GM10248 (cell line): ENCODE data around the gene LARP7.

Source experiments
- CTCF ChIA-PET: fragments of 300-600 bp; sonication (Branson Sonifier 250); formaldehyde crosslinking; extraction: SDS; loops from one replicate; lab custom pipeline; 2021; ENCODE audit warnings: antibody characterized with exemption; lab: Yijun Ruan, JAX
- POLR2A ChIA-PET: fragments of 350-650 bp; sonication (Branson Sonifier 250); formaldehyde crosslinking; extraction: SDS; loops from one replicate; lab custom pipeline; 2020; ENCODE audit warnings: antibody characterized with exemption; lab: Yijun Ruan, JAX
- DNase-seq: peaks from one replicate; pipeline ENCODE4 v3.0.0; 2012; ENCODE audit errors: extremely low spot score
- CTCF ChIP-seq: IDR thresholded peaks from 2 replicates; pipeline ENCODE4 v1.5.1; 2012; ENCODE audit warnings: mild to moderate bottlenecking, low read depth; ENCODE audit errors: extremely low read depth, missing control alignments, control extremely low read depth

LARP7 gene

GRCh38 chr4:112636688-112637551 lies at the start of gene LARP7, which contains the start of gene ZGRF1:
TSS of gene LARP7 (plus strand) at chr4:112637143. CDS start at chr4:112644670, 7,527 bp downstream.
TSS of gene ZGRF1 (minus strand) at chr4:112636909. CDS start at chr4:112633176, 3,733 bp downstream.
- DNase-seq = peak; percentile 91
- ChIA-PET POLR2A (no interaction called here), CTCF (interaction anchor here (0.7 to 1.5 kb wide), 11 partner anchors 9 to 718 kb away, joined by 3 to 9 read pairs (median 3); no protein-coding TSS in a partner anchor)
- peak; percentile 87 for TF ChIP-seq CTCF

DNA sequence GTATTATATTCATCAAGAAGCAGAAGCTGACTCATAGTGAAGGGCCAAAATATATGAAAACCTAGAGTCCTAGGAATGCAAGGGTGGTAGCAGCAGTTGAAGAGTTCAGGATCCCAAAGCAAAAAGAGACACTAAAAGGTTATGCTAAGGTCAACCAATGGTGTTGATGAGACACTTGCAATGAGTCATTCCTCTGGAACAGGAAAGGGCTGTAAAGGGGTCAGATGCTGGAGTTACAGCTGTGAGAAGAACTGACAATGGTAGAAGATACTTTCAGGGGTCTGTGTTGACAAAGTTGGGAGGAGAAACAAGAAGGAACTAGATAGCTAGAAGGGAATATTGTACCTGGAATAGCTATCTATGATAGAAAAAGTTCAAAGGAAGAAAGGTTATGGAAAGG lies 47.7 kb upstream of the LARP7 start:
- TF ChIP-seq CTCF = no peak
- no peak for DNase-seq
- ChIA-PET POLR2A (no interaction called here), CTCF (interaction anchor here (1.3 to 3.2 kb wide), 4 partner anchors 15 to 262 kb away, joined by 3 to 19 read pairs (median 6); no protein-coding TSS in a partner anchor)

DNA sequence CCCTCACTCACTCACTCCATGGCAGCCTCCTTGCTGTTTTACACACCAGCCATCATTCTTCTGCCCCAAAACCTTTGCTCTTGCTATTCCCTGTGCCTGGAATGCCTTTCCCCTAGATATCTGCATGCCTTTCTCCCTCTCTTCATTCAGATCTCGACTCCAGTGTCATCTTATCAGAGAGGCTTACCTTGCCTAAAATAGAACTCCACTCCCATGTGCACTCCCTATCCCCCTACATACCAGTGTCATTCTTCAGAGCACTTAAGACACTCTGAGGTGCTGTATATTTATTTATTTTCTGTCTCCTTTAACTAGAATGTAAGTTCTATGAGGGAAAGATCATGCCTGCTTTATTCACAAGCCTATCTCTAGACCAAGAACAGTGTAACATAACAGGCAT lies 45.4 kb upstream of the LARP7 start:
- POLR2A ChIA-PET = no interaction called here
- no peak for TF ChIP-seq CTCF
- CTCF ChIA-PET = interaction anchor here (1.4 to 3.2 kb wide), 2 partner anchors 13 to 67 kb away, joined by 3 to 19 read pairs; no protein-coding TSS in a partner anchor
- DNase-seq = no peak

DNA sequence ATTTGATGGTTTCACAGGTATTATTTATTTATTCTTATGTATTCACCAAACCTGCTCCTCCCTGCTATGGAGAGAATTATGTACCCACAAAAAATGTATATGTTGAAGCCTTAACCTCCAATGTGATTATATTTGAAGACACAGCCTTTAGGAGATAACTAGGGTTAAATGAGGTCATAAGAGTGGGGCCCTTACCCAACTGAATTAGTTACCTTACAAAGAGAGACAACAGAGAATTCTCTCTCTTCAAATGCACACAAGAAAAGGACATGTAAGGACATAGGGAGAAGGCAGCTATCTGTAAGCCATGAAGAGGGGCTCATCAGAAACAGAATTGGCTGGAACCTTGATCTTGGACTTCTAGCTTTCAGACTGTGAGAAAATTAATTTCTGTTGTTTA lies 44.2 kb upstream of the LARP7 start:
- no peak for TF ChIP-seq CTCF
- CTCF ChIA-PET = interaction anchor here (1.0 kb wide), 1 partner anchor 69 kb away, joined by 3 read pairs; no protein-coding TSS in a partner anchor
- DNase-seq = no peak
- POLR2A ChIA-PET = no interaction called here

- POLR2A ChIA-PET = interaction anchor here (0.5 kb wide), 1 partner anchor 10 kb away, joined by 3 read pairs; no protein-coding TSS in a partner anchor
These were observed 43.4 kb upstream of the LARP7 start for GRCh38 chr4:112593438-112594133.

More at GRCh38 chr4:112593438-112594133, 43.4 kb upstream of the LARP7 start:
- CTCF ChIA-PET = interaction anchor here (1.0 kb wide), 2 partner anchors 11 to 69 kb away, joined by 3 read pairs; no protein-coding TSS in a partner anchor
- no peak for TF ChIP-seq CTCF
- DNase-seq = peak; percentile 15
